H1 (cell line): Measurements from ENCODE around the gene SPI1. TPM values are rescaled to one million over a fixed set of nuclear protein-coding genes. Genes with fewer than 3 reads are reported as not detected.

Source experiments
- CBX5 ChIP-seq: fragments of 300-800, 300-1000 bp; sonication (generic); IDR thresholded peaks from 2 replicates; pipeline ENCODE4 v1.7.1; 2016; ENCODE audit warnings: antibody characterized with exemption, low read length, low read depth
- CHD1 ChIP-seq: IDR thresholded peaks from 2 replicates; pipeline ENCODE4 v1.6.1; 2012; ENCODE audit warnings: low read depth, low read length, improper control_type of control experiment
- CHD7 ChIP-seq: fragments of 300-600 bp; sonication (generic); IDR thresholded peaks from 2 replicates; pipeline ENCODE4 v1.7.1; 2012; ENCODE audit warnings: low read length, moderate library complexity, mild to moderate bottlenecking, inconsistent platforms; ENCODE audit not compliant: insufficient replicate concordance
- GTF2F1 ChIP-seq: IDR thresholded peaks from 2 replicates; pipeline ENCODE4 v1.6.1; 2012; ENCODE audit warnings: low read depth, low read length, improper control_type of control experiment, borderline replicate concordance
- KDM4A ChIP-seq: IDR thresholded peaks from one replicate; pipeline ENCODE4 v1.7.1; 2012; ENCODE audit warnings: low read depth, mild to moderate bottlenecking, moderate library complexity, low read length, inconsistent platforms; ENCODE audit not compliant: severe bottlenecking
- PHF8 ChIP-seq: fragments of 200-600 bp; sonication (generic); conservative IDR thresholded peaks from 2 replicates; pipeline ENCODE4 v1.7.1; 2012; ENCODE audit warnings: low read depth, mild to moderate bottlenecking, inconsistent platforms, low read length, moderate library complexity
- SAP30 ChIP-seq: fragments of 300-600 bp; sonication (generic); IDR thresholded peaks from 2 replicates; pipeline ENCODE4 v1.7.1; 2012; ENCODE audit warnings: low read length, moderate library complexity, mild to moderate bottlenecking, inconsistent platforms; ENCODE audit not compliant: insufficient read depth, insufficient replicate concordance
- polyA plus RNA-seq, 7 experiments: library from polyadenylated mRNA; depleted of rRNA in 3 of 7; stranded (reverse) in 5 of 7; unstranded in 2 of 7; fragments of >200 nt in 5 of 7; fragments of 200-250 nt in 2 of 7; gene quantifications; 1 replicate in 5 of 7; 2 replicates in 1 of 7; 4 replicates in 1 of 7; pipeline versions ENCODE4 v1.2.1 to v1.2.3, GENCODE V29; 2011 to 2013; ENCODE audit warnings: missing spikeins in 2 of 7, mixed read lengths in 2 of 7
- total RNA-seq: library from RNA; stranded (reverse); fragmentation: NEBNext Ultra II Directional; extraction: Animal tissue kit (Norgen Biotek cat#: 25700); gene quantifications from 2 replicates; pipeline ENCODE4 v1.2.1, GENCODE V29; 2021

The SPI1 gene
- total and polyA plus RNA-seq, 2 of the 8 experiments (the other 6 are each of a cell fraction or from before 2014, with no cell fraction given), result 0.12 TPM; not detected in 1

DNA sequence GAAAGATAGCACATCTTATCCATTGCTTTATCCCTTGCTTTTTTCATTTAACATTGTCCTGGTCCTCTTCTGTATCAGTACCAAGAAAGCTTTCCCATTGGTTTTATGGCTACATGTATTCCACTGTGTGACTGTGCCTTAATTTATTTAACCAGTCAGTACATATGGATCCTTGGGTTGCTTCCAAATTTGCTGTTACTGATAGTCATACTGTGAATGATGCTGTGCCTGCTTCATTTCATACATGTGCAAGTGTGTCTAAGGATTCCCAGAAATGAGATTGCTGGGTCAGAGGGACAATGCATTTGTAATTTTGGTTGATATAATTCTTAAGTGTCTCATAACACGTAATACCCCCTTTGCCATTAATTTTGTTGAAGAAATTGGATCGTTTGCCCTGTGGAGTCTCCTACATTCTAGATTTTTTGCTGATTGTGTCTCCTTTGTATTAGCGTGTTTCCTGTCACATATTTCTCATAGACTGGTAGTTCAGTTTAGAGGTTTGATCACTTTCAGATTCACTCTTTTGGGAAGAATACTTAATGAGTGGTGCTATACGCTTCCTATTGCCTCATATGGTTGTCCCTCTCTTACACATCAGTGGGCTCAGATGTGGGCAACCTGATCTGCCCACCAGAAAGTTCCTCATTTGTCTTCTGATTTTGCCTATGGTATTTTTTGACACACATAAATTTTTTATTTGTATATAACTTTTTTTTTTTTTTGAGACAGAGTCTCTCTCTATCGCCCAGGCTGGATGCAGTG lies 61.1 kb downstream of the SPI1 start (continued):
- no peak for TF ChIP-seq CHD7
- TF ChIP-seq CBX5, result no peak
- TF ChIP-seq KDM4A, result no peak
- TF ChIP-seq PHF8, result no peak
- TF ChIP-seq GTF2F1, result no peak
- TF ChIP-seq SAP30, result no peak
- TF ChIP-seq CHD1, result no peak
